IPS-15b (cell line): ENCODE measurements around the gene TMEM242.
A peak's percentile ranks its signal among the peaks of the same experiment; 100 is the strongest.

ENCODE experiments used
- H3K27me3 ChIP-seq: one replicate; pipeline ENCODE4 v1.6.1; 2013; ENCODE audit warnings: low read length; ENCODE audit not compliant: control insufficient read depth, insufficient read depth
- H3K36me3 ChIP-seq: one replicate; pipeline ENCODE4 v1.6.1; 2013; ENCODE audit warnings: low read length; ENCODE audit not compliant: control insufficient read depth, insufficient read depth
- H3K4me1 ChIP-seq: one replicate; pipeline ENCODE4 v1.6.1; 2013; ENCODE audit warnings: mild to moderate bottlenecking, low read length; ENCODE audit not compliant: control insufficient read depth, insufficient read depth
- H3K4me3 ChIP-seq: one replicate; pipeline ENCODE4 v1.5.1; 2013; ENCODE audit warnings: low read depth, low read length
- H3K9ac ChIP-seq: one replicate; pipeline ENCODE4 v1.6.1; 2013; ENCODE audit warnings: low read depth, mild to moderate bottlenecking, low read length
- H3K9me3 ChIP-seq: one replicate; pipeline ENCODE4 v1.6.1; 2013; ENCODE audit warnings: mild to moderate bottlenecking, low read length; ENCODE audit not compliant: control insufficient read depth, insufficient read depth

Gene TMEM242

DNA sequence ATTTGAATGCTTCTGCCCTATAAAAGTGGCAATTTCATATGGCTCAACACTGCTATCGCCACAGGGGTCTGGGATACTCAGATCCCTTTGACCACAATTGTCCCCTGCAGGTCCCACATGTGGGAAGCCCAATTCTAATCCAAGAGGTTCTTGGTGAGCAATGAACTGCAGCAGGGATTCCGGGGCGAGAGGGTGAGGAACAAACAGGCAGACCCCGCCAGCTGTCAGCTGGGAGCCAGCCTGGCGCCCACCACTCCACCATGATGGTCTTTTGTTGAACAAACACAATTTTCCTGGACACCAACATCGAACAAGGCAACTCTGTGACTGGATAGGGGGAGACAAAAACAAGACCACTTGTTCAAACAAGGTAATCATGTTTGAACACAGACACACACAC is 80.5 kb downstream of the TMEM242 start:
- Histone ChIP-seq H3K9ac (no peak overlapping the region), H3K27me3 (peaks cover 4% of the 10 kb centered on the region), H3K4me3 (no peak overlapping the region), H3K9me3 (no peaks in the 10 kb centered on the region), H3K36me3 (no peaks in the 10 kb centered on the region), H3K4me1 (peaks cover 6% of the 10 kb centered on the region)

DNA sequence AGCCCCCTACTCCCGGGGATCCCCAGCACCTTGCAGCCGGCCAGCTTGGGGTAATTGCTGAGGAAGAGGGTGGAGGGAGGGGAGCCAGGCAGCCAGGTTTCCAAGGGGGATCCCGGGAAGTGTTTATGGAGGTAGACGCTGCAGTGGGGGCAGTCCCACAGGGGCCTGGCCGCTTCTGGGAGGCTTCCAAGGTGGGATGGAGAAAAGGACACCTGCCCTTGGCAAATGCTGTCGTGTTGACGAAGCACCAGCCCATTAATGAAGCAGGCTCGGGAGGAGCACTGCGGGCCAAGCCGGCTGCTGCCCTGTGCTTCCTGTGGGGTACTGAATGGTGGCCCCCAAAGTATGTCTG is 82.4 kb downstream of the TMEM242 start:
- peaks cover 9% of the 10 kb centered on the region for H3K4me1 ChIP-seq
- peak overlapping the region; percentile 18 for H3K4me3 ChIP-seq
- peaks cover 15% of the 10 kb centered on the region for H3K27me3 ChIP-seq
- H3K9ac ChIP-seq: no peak overlapping the region
- no peaks in the 10 kb centered on the region for H3K9me3 ChIP-seq
- H3K36me3 ChIP-seq: no peaks in the 10 kb centered on the region

- peak overlapping the region; percentile 18 for H3K4me3 ChIP-seq
- H3K36me3 ChIP-seq: no peaks in the 10 kb centered on the region
- H3K4me1 ChIP-seq: peaks cover 9% of the 10 kb centered on the region
- H3K9me3 ChIP-seq: no peaks in the 10 kb centered on the region
- H3K27me3 ChIP-seq: peaks cover 20% of the 10 kb centered on the region
- no peak overlapping the region for H3K9ac ChIP-seq
Observed at GRCh38 chr6:157240059-157240959, 83.0 kb downstream of the TMEM242 start.

DNA sequence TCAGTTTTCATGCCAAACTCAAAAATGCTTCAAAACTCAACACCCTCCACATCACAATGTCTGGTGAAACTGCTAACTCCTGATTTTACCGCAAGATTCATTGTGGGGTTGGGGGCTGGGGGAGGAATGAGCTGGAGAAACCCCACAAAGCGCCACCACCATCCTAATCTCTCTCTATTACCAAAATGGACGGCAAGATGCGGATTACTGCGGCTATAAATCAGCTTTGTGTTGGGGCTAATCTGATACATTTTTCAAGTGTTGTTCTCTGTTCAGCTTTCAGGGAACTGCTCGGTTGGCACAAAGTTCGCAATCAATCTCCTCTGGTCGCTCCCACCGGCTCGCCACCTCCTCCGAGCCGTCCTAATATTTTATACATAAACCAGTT is 83.7 kb downstream of the TMEM242 start:
- peaks cover 26% of the 10 kb centered on the region for H3K27me3 ChIP-seq
- H3K9ac ChIP-seq: no peak overlapping the region
- H3K4me3 ChIP-seq: no peak overlapping the region
- no peaks in the 10 kb centered on the region for H3K9me3 ChIP-seq
- H3K36me3 ChIP-seq: no peaks in the 10 kb centered on the region
- peaks cover 9% of the 10 kb centered on the region for H3K4me1 ChIP-seq
